ENCODE measurements around the gene WDR19.
A peak's percentile ranks its signal among the peaks of the same experiment; 100 is the strongest.
"Not testable (repeated sequence)": the region's sequence is repeated elsewhere in the genome, so short reads cannot be mapped to it uniquely, and the experiment has no call there.

The WDR19 gene

GRCh38 chr4:39233783-39234182 is 51.5 kb downstream of the WDR19 start:
- no peak for DNase-seq

- no peak for DNase-seq
Observed at GRCh38 chr4:39235021-39235420, 52.7 kb downstream of the WDR19 start.

- DNase-seq = no peak
Observed at GRCh38 chr4:39235696-39236095, 53.4 kb downstream of the WDR19 start.

- no peak for DNase-seq
Observed at GRCh38 chr4:39237179-39237578, 54.9 kb downstream of the WDR19 start.

- DNase-seq = no peak
Observed at GRCh38 chr4:39243462-39243861, 61.1 kb downstream of the WDR19 start.

GRCh38 chr4:39255266-39255665 is 72.9 kb downstream of the WDR19 start:
- peak; percentile 61 for DNase-seq

GRCh38 chr4:39255871-39256270 is 73.5 kb downstream of the WDR19 start:
- no peak for DNase-seq

- no peak for DNase-seq
Observed at GRCh38 chr4:39256436-39256835, 74.1 kb downstream of the WDR19 start.

GRCh38 chr4:39259571-39260330 is 77.4 kb downstream of the WDR19 start:
- DNase-seq = peak; percentile 26

- no peak for DNase-seq
Observed at GRCh38 chr4:39263895-39264294, 81.6 kb downstream of the WDR19 start.

GRCh38 chr4:39274503-39274902 is 92.2 kb downstream of the WDR19 start:
- no peak for DNase-seq

- DNase-seq = not testable (repeated sequence)
Observed at GRCh38 chr4:39277661-39278060, 95.3 kb downstream of the WDR19 start.

- DNase-seq = no peak
Observed at GRCh38 chr4:39278476-39278875, 96.1 kb downstream of the WDR19 start.

- no peak for DNase-seq
Observed at GRCh38 chr4:39279416-39279815, 97.1 kb downstream of the WDR19 start.

- DNase-seq = no peak
Observed at GRCh38 chr4:39280770-39281169, 98.4 kb downstream of the WDR19 start.

- no peak for DNase-seq
Observed at GRCh38 chr4:39285111-39285795, 102.9 kb downstream of the WDR19 start.

GRCh38 chr4:39285853-39286252 is 103.5 kb downstream of the WDR19 start:
- no peak for DNase-seq

GRCh38 chr4:39286263-39286662 is 103.9 kb downstream of the WDR19 start:
- no peak for DNase-seq

- DNase-seq = no peak
Observed at GRCh38 chr4:39287223-39287622, 104.9 kb downstream of the WDR19 start.

- no peak for DNase-seq
Observed at GRCh38 chr4:39291686-39292085, 109.4 kb downstream of the WDR19 start.

GRCh38 chr4:39292433-39292832 is 110.1 kb downstream of the WDR19 start:
- not testable (repeated sequence) for DNase-seq

GRCh38 chr4:39295784-39296183 is 113.5 kb downstream of the WDR19 start:
- no peak for DNase-seq

GRCh38 chr4:39302901-39303300 is 120.6 kb downstream of the WDR19 start:
- DNase-seq = no peak

- no peak for DNase-seq
Observed at GRCh38 chr4:39303871-39304270, 121.5 kb downstream of the WDR19 start.

- no peak for DNase-seq
Observed at GRCh38 chr4:39304651-39305050, 122.3 kb downstream of the WDR19 start.

Measured in fibroblast of skin of right quadriceps (primary cell).